WTC11 (cell line): ENCODE data around the gene GTF2H1.

ENCODE experiments used
- CREB1 ChIP-seq: sonication (generic); formaldehyde crosslinking; IDR thresholded peaks from 2 replicates; pipeline ENCODE4 v1.8.0; 2023; ENCODE audit warnings: mild to moderate bottlenecking, missing genetic modification reagents
- CTCF ChIP-seq: fragments of 200-600 bp; IDR thresholded peaks from 2 replicates; pipeline ENCODE4 v1.8.0; 2022; ENCODE audit warnings: antibody characterized with exemption
- E2F1 ChIP-seq: sonication (generic); formaldehyde crosslinking; IDR thresholded peaks from 2 replicates; pipeline ENCODE4 v1.8.0; 2022; ENCODE audit warnings: mild to moderate bottlenecking, missing genetic modification reagents
- KAT7 ChIP-seq: sonication (generic); formaldehyde crosslinking; IDR thresholded peaks from 2 replicates; pipeline ENCODE4 v1.8.1; 2023; ENCODE audit warnings: missing genetic modification reagents, mild to moderate bottlenecking, borderline replicate concordance
- NR2C2 ChIP-seq: sonication (generic); formaldehyde crosslinking; IDR thresholded peaks from 2 replicates; pipeline ENCODE4 v1.8.0; 2022; ENCODE audit warnings: mild to moderate bottlenecking, missing genetic modification reagents
- USF1 ChIP-seq: sonication (generic); formaldehyde crosslinking; IDR thresholded peaks from 2 replicates; pipeline ENCODE4 v1.8.0; 2022; ENCODE audit warnings: mild to moderate bottlenecking, missing genetic modification reagents
- USF2 ChIP-seq: sonication (generic); formaldehyde crosslinking; IDR thresholded peaks from 2 replicates; pipeline ENCODE4 v1.8.1; 2023; ENCODE audit warnings: mild to moderate bottlenecking, missing genetic modification reagents, moderate library complexity
- ZNF138 ChIP-seq: sonication (generic); formaldehyde crosslinking; conservative IDR thresholded peaks from 2 replicates; pipeline ENCODE4 v1.8.1; 2022; ENCODE audit warnings: mild to moderate bottlenecking, moderate library complexity, missing genetic modification reagents

- TF ChIP-seq CTCF, result no peak
- TF ChIP-seq USF1 (CRISPR knock-in tag), result no peak
- TF ChIP-seq KAT7 (CRISPR knock-in tag), result no peak
- no peak for TF ChIP-seq CREB1 (CRISPR knock-in tag)
- no peak for TF ChIP-seq USF2 (CRISPR knock-in tag)
- TF ChIP-seq E2F1, result no peak
- TF ChIP-seq ZNF138, result no peak
- TF ChIP-seq NR2C2, result no peak
Measured at GRCh38 chr11:18332302-18332701, 9.9 kb downstream of the GTF2H1 start.
